22Rv1 (cell line): Measurements from ENCODE around the gene NEK2.

ENCODE experiments used
- H3K27ac ChIP-seq: fragments of 450-650 bp; 2 replicates; pipeline ENCODE4 v1.5.1; 2017
- CTCF ChIP-seq: fragments of 450-650 bp; IDR thresholded peaks from 2 replicates; pipeline ENCODE4 v1.5.1; 2017; ENCODE audit warnings: mild to moderate bottlenecking
- ZFX ChIP-seq: fragments of 450-650 bp; IDR thresholded peaks from 2 replicates; pipeline ENCODE4 v1.6.1; 2017; ENCODE audit warnings: antibody characterized with exemption, borderline replicate concordance

The NEK2 gene

GRCh38 chr1:211620097-211620496, 55.3 kb downstream of the NEK2 start:
- H3K27ac ChIP-seq = no peak overlapping the region
- TF ChIP-seq CTCF = no peak
- TF ChIP-seq ZFX = no peak

GRCh38 chr1:211619033-211619996, 56.1 kb downstream of the NEK2 start:
- TF ChIP-seq ZFX (no peak), CTCF (no peak)
- no peak overlapping the region for H3K27ac ChIP-seq

GRCh38 chr1:211616965-211617297, 58.5 kb downstream of the NEK2 start:
- H3K27ac ChIP-seq = no peak overlapping the region
- TF ChIP-seq CTCF (no peak), ZFX (no peak)

- no peak for TF ChIP-seq CTCF
- no peak for TF ChIP-seq ZFX
These were observed 59.0 kb downstream of the NEK2 start for GRCh38 chr1:211616231-211616964.

GRCh38 chr1:211614615-211615014, 60.8 kb downstream of the NEK2 start:
- TF ChIP-seq CTCF (no peak), ZFX (no peak)
- H3K27ac ChIP-seq = no peak overlapping the region

More at GRCh38 chr1:211616231-211616964, 59.0 kb downstream of the NEK2 start:
- no peak overlapping the region for H3K27ac ChIP-seq

GRCh38 chr1:211613951-211614350, 61.5 kb downstream of the NEK2 start:
- no peak overlapping the region for H3K27ac ChIP-seq
- TF ChIP-seq ZFX = no peak
- TF ChIP-seq CTCF = no peak
